CD14-positive monocyte (primary cell): ENCODE measurements around the gene NKG7. TPM values are rescaled to one million over a fixed set of nuclear protein-coding genes. Genes with fewer than 3 reads are reported as not detected.

Experiments used
- DNase-seq, 3 donors: peaks; one replicate each; pipeline ENCODE4 v3.0.0-alpha.2; 2011 to 2022
- H2AFZ ChIP-seq: 2 replicates; pipeline ENCODE4 v1.6.0; 2012; ENCODE audit warnings: mild to moderate bottlenecking, low read depth, low read length, inconsistent platforms; ENCODE audit not compliant: insufficient read depth, poor library complexity, severe bottlenecking
- H3K27ac ChIP-seq, 2 donors: 1 replicate in 1 of 2; 2 replicates in 1 of 2; pipeline ENCODE4 v1.5.1; 2012 to 2013; ENCODE audit warnings: low read length in 2 of 2, control low read depth in 1 of 2, inconsistent platforms in 1 of 2, low read depth in 1 of 2, mild to moderate bottlenecking in 1 of 2
- H3K27me3 ChIP-seq, 2 donors: one replicate each; pipeline versions ENCODE4 v1.6.0 to v1.6.1; 2011 to 2013; ENCODE audit warnings: low read length in 2 of 2; ENCODE audit not compliant: control insufficient read depth in 2 of 2, insufficient read depth in 2 of 2
- H3K36me3 ChIP-seq, 2 donors: replicated peaks in 1 of 2; 1 replicate in 1 of 2; 2 replicates in 1 of 2; pipeline versions ENCODE4 v1.5.1 to v1.6.1; 2012 to 2013; ENCODE audit warnings: low read length in 2 of 2, control low read depth in 1 of 2, inconsistent platforms in 1 of 2, mild to moderate bottlenecking in 1 of 2; ENCODE audit not compliant: insufficient read depth in 2 of 2, control insufficient read depth in 1 of 2
- H3K4me1 ChIP-seq, 2 donors: 1 replicate in 1 of 2; 2 replicates in 1 of 2; pipeline versions ENCODE4 v1.5.1 to v1.6.1; 2012 to 2013; ENCODE audit warnings: low read length in 2 of 2, control low read depth in 1 of 2, inconsistent platforms in 1 of 2, mild to moderate bottlenecking in 1 of 2, moderate library complexity in 1 of 2; ENCODE audit not compliant: insufficient read depth in 2 of 2, control insufficient read depth in 1 of 2
- H3K4me2 ChIP-seq: replicated peaks from 2 replicates; pipeline ENCODE3; 2012; ENCODE audit warnings: low read length, moderate library complexity, mild to moderate bottlenecking; ENCODE audit not compliant: poor library complexity, severe bottlenecking; ENCODE audit errors: extremely low read depth
- H3K4me3 ChIP-seq, 3 experiments: fragments of 200-600 bp in 1 of 3; sonication (generic) in 1 of 3; replicated peaks in 1 of 3; 1 replicate in 2 of 3; 2 replicates in 1 of 3; pipeline ENCODE4 v1.5.1; 2011 to 2013; ENCODE audit warnings: low read length in 3 of 3, mild to moderate bottlenecking in 3 of 3, control low read depth in 2 of 3, low read depth in 2 of 3, inconsistent platforms in 1 of 3, moderate library complexity in 1 of 3
- H3K79me2 ChIP-seq: 2 replicates; pipeline ENCODE4 v1.6.0; 2012; ENCODE audit warnings: mild to moderate bottlenecking, control low read depth, inconsistent platforms, low read length, moderate library complexity; ENCODE audit not compliant: insufficient read depth
- H3K9ac ChIP-seq: 2 replicates; pipeline ENCODE4 v1.6.0; 2017; ENCODE audit warnings: low read length, mild to moderate bottlenecking; ENCODE audit not compliant: insufficient read depth, poor library complexity, severe bottlenecking
- H3K9me3 ChIP-seq, 2 donors: replicated peaks in 1 of 2; 1 replicate in 1 of 2; 2 replicates in 1 of 2; pipeline versions ENCODE4 v1.5.1 to v1.6.1; 2012 to 2013; ENCODE audit warnings: low read length in 2 of 2, control low read depth in 1 of 2; ENCODE audit not compliant: control insufficient read depth in 1 of 2, insufficient read depth in 1 of 2
- H4K20me1 ChIP-seq: 2 replicates; pipeline ENCODE4 v1.6.0; 2012; ENCODE audit warnings: mild to moderate bottlenecking, low read length, control low read depth, moderate library complexity; ENCODE audit not compliant: insufficient read depth
- H3K27ac Mint-ChIP-seq, 7 donors: one replicate each; pipeline ENCODE4 v1.8.0; 2020; ENCODE audit warnings: mild to moderate bottlenecking in 7 of 7, mixed read lengths in 7 of 7, moderate library complexity in 6 of 7, inconsistent platforms in 2 of 7
- H3K27me3 Mint-ChIP-seq, 3 donors: one replicate each; pipeline ENCODE4 v1.8.0; 2021 to 2022; ENCODE audit warnings: low read depth in 3 of 3, mild to moderate bottlenecking in 3 of 3, mixed read lengths in 3 of 3, moderate library complexity in 3 of 3, inconsistent platforms in 1 of 3
- H3K36me3 Mint-ChIP-seq, 2 donors: one replicate each; pipeline ENCODE4 v1.8.0; 2020; ENCODE audit warnings: mixed read lengths in 2 of 2, inconsistent platforms in 1 of 2, mild to moderate bottlenecking in 1 of 2
- H3K4me1 Mint-ChIP-seq: one replicate; pipeline ENCODE4 v1.8.0; 2020; ENCODE audit warnings: mild to moderate bottlenecking, mixed read lengths
- H3K4me3 Mint-ChIP-seq, 2 donors: one replicate each; pipeline ENCODE4 v1.8.0; 2020; ENCODE audit warnings: mild to moderate bottlenecking in 2 of 2, mixed read lengths in 2 of 2, moderate library complexity in 1 of 2
- H3K9me3 Mint-ChIP-seq, 7 donors: one replicate each; pipeline ENCODE4 v1.8.0; 2020 to 2022; ENCODE audit warnings: mixed read lengths in 7 of 7, mild to moderate bottlenecking in 6 of 7, moderate library complexity in 6 of 7, inconsistent platforms in 2 of 7
- WGBS: methylation state at CpG from one replicate; pipeline ENCODE4 v1.1.5; 2013; ENCODE audit warnings: missing lambda C conversion rate; ENCODE audit not compliant: insufficient coverage; 5-methylcytosine and 5-hydroxymethylcytosine counted together
- intact Hi-C, 2 donors: fragments of 100-400 bp; cut with micrococcal nuclease; formaldehyde crosslinking; loops; one replicate each; pipeline versions ENCODE4 v1.15.0 to v1.15.1; 2023
- polyA plus RNA-seq, 3 donors: library from polyadenylated mRNA; depleted of rRNA in 1 of 3; unstranded in 2 of 3; stranded (reverse) in 1 of 3; fragments of 300-500 nt in 2 of 3; fragments of >200 nt in 1 of 3; fragmentation: Illumina TruSeq in 2 of 3; gene quantifications; 1 replicate in 2 of 3; 2 replicates in 1 of 3; pipeline ENCODE4 v1.2.3, GENCODE V29; 2012 to 2021
- TF ChIP-seq, protein P1 (sequence below): fragments of 200-600 bp; IDR thresholded peaks from one replicate; pipeline ENCODE4 v1.8.0; 2022; ENCODE audit warnings: antibody characterized with exemption, mild to moderate bottlenecking

NKG7 gene
- polyA plus RNA-seq, 3 donors, result 11.1 to 19.9 (median 16.4) TPM

- intact Hi-C loops, result no loop called here
- WGBS, result over 99% methylated on average over 10 of the region's 11 CpGs
- H3K79me2 ChIP-seq, result peaks cover 3% of the 10 kb centered on the region
- no peak overlapping the region for H3K4me3 ChIP-seq
- H3K27me3 ChIP-seq, result no peaks in the 10 kb centered on the region
- H3K4me2 ChIP-seq, result no peak overlapping the region
- Mint-ChIP-seq H3K27me3 (peaks cover 0 to 5% (median 2%) of the 10 kb centered on the region in 3 donors), H3K27ac (peak overlapping the region in 1 of 7 donors; percentile 50), H3K4me3 (no peak overlapping the region), H3K36me3 (peaks cover 60 to 67% of the 10 kb centered on the region in 2 donors), H3K9me3 (no peaks in the 10 kb centered on the region), H3K4me1 (peaks cover 2% of the 10 kb centered on the region)
- TF ChIP-seq, protein P1, sequence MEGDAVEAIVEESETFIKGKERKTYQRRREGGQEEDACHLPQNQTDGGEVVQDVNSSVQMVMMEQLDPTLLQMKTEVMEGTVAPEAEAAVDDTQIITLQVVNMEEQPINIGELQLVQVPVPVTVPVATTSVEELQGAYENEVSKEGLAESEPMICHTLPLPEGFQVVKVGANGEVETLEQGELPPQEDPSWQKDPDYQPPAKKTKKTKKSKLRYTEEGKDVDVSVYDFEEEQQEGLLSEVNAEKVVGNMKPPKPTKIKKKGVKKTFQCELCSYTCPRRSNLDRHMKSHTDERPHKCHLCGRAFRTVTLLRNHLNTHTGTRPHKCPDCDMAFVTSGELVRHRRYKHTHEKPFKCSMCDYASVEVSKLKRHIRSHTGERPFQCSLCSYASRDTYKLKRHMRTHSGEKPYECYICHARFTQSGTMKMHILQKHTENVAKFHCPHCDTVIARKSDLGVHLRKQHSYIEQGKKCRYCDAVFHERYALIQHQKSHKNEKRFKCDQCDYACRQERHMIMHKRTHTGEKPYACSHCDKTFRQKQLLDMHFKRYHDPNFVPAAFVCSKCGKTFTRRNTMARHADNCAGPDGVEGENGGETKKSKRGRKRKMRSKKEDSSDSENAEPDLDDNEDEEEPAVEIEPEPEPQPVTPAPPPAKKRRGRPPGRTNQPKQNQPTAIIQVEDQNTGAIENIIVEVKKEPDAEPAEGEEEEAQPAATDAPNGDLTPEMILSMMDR, result no peak
- H4K20me1 ChIP-seq, result no peaks in the 10 kb centered on the region
- no peak for DNase-seq
- peaks cover 59 to 70% of the 10 kb centered on the region in 2 donors for H3K36me3 ChIP-seq
- no peak overlapping the region for H3K9ac ChIP-seq
- H3K4me1 ChIP-seq, result no peaks in the 10 kb centered on the region
- H2AFZ ChIP-seq, result no peak overlapping the region
- H3K27ac ChIP-seq, result no peak overlapping the region
- H3K9me3 ChIP-seq, result no peaks in the 10 kb centered on the region
These were observed 21.0 kb downstream of the NKG7 start for GRCh38 chr19:51351266-51351990.

- Mint-ChIP-seq H3K27ac (no peak overlapping the region), H3K27me3 (peaks cover 4 to 6% (median 5%) of the 10 kb centered on the region in 3 donors), H3K4me3 (no peak overlapping the region), H3K9me3 (no peaks in the 10 kb centered on the region), H3K4me1 (no peaks in the 10 kb centered on the region), H3K36me3 (peaks cover 63 to 65% of the 10 kb centered on the region in 2 donors)
- intact Hi-C loops, result no loop called here
- no peak for DNase-seq
- TF ChIP-seq, protein P1, result no peak
- WGBS, result 87% methylated on average over 7 of the region's 10 CpGs
- no peak overlapping the region for H3K27ac ChIP-seq
- no peaks in the 10 kb centered on the region for H4K20me1 ChIP-seq
- no peaks in the 10 kb centered on the region for H3K9me3 ChIP-seq
- H3K36me3 ChIP-seq, result peaks cover 64 to 74% of the 10 kb centered on the region in 2 donors
- H3K4me3 ChIP-seq, result no peak overlapping the region
- H3K9ac ChIP-seq, result no peak overlapping the region
- peaks cover 0 to 2% of the 10 kb centered on the region in 2 donors for H3K27me3 ChIP-seq
- H3K4me2 ChIP-seq, result no peak overlapping the region
- H2AFZ ChIP-seq, result no peak overlapping the region
- H3K4me1 ChIP-seq, result no peaks in the 10 kb centered on the region
- no peaks in the 10 kb centered on the region for H3K79me2 ChIP-seq
These were observed 25.1 kb downstream of the NKG7 start for GRCh38 chr19:51347209-51347928.
